Endothelial cell of umbilical vein (primary cell): ENCODE measurements around the gene TIMMDC1. TPM values are rescaled to one million over a fixed set of nuclear protein-coding genes. Genes with fewer than 3 reads are reported as not detected.
A peak's percentile ranks its signal among the peaks of the same experiment; 100 is the strongest.

ENCODE experiments used
- Bru-seq: library from RNA; stranded (reverse); fragments of 400-500 nt; gene quantifications from one replicate; lab custom pipeline; 2021; lab: Mats Ljungman, UMichigan
- BruChase-seq, 2 experiments: library from RNA; stranded (reverse); fragments of 400-500 nt; gene quantifications; one replicate each; lab custom pipeline; 2021; lab: Mats Ljungman, UMichigan
- BruUV-seq: library from RNA; stranded (reverse); fragments of 400-500 nt; replicated peaks from 2 replicates; lab custom pipeline; 2021; lab: Mats Ljungman, UMichigan
- CTCF ChIA-PET: fragments of 300-600, 350-600 bp; sonication (Branson Sonifier 250); formaldehyde crosslinking; loops from one replicate; lab custom pipeline; 2021; ENCODE audit warnings: antibody characterized with exemption, inconsistent platforms; lab: Charles Lee
- POLR2A ChIA-PET: fragments of 300-600, 350-600 bp; sonication (Branson Sonifier 250); formaldehyde crosslinking; loops from one replicate; lab custom pipeline; 2021; ENCODE audit warnings: antibody characterized with exemption, inconsistent platforms; lab: Charles Lee
- DNase-seq: peaks from one replicate; pipeline ENCODE4 v3.0.0-alpha.2; 2011; ENCODE audit warnings: low read depth, low spot score
- FAIRE-seq: peaks from 2 replicates; lab custom pipeline; 2011; peaks lifted over from hg19 to GRCh38; lab: Jason Lieb, UNC
- H2AFZ ChIP-seq: 2 replicates; pipeline ENCODE4 v1.6.0; 2012; ENCODE audit warnings: low read depth, low read length, control low read depth, inconsistent platforms
- H3K27ac ChIP-seq: 2 replicates; pipeline ENCODE4 v1.5.1; 2011; ENCODE audit warnings: low read depth, mild to moderate bottlenecking, control low read depth, low read length, moderate library complexity; ENCODE audit not compliant: insufficient read depth
- H3K27me3 ChIP-seq, 2 experiments: 2 replicates each; pipeline versions ENCODE4 v1.6.0 to v1.6.1; 2011; ENCODE audit warnings: low read length in 2 of 2, mixed read lengths in 1 of 2; ENCODE audit not compliant: control insufficient read depth in 2 of 2, insufficient read depth in 2 of 2
- H3K36me3 ChIP-seq, 2 experiments: 2 replicates in 1 of 2; 3 replicates in 1 of 2; pipeline ENCODE4 v1.5.1; 2011; ENCODE audit warnings: low read length in 2 of 2, mild to moderate bottlenecking in 1 of 2, moderate library complexity in 1 of 2; ENCODE audit not compliant: control insufficient read depth in 2 of 2, insufficient read depth in 2 of 2; ENCODE audit errors: extremely low read depth in 1 of 2
- H3K4me1 ChIP-seq: 3 replicates; pipeline ENCODE4 v1.5.1; 2011; ENCODE audit warnings: mild to moderate bottlenecking, low read length; ENCODE audit not compliant: control insufficient read depth, insufficient read depth; ENCODE audit errors: extremely low read depth
- H3K4me2 ChIP-seq: 2 replicates; pipeline ENCODE4 v1.6.1; 2011; ENCODE audit warnings: low read length, control low read depth, mixed read lengths; ENCODE audit not compliant: insufficient read depth
- H3K4me3 ChIP-seq, 3 experiments: fragments of 200-600 bp in 1 of 3; sonication (generic), shearing (Covaris generic) in 1 of 3; replicated peaks in 1 of 3; 2 replicates each; pipeline ENCODE4 v1.5.1; 2011 to 2016; ENCODE audit warnings: control low read depth in 3 of 3, low read length in 3 of 3, mild to moderate bottlenecking in 2 of 3, inconsistent platforms in 1 of 3, low read depth in 1 of 3, moderate library complexity in 1 of 3; ENCODE audit not compliant: insufficient read depth in 1 of 3
- H3K79me2 ChIP-seq: 2 replicates; pipeline ENCODE4 v1.6.0; 2012; ENCODE audit warnings: low read length, inconsistent platforms; ENCODE audit not compliant: control insufficient read depth, insufficient read depth
- H3K9ac ChIP-seq: replicated peaks from 2 replicates; pipeline ENCODE3; 2011; ENCODE audit warnings: low read length, control low read depth; ENCODE audit not compliant: insufficient read depth; ENCODE audit errors: extremely low read depth
- H3K9me1 ChIP-seq: replicated peaks from 3 replicates; pipeline ENCODE4 v1.6.0; 2011; ENCODE audit warnings: mild to moderate bottlenecking, low read length; ENCODE audit not compliant: control insufficient read depth, insufficient read depth; ENCODE audit errors: extremely low read depth
- H3K9me3 ChIP-seq: replicated peaks from 2 replicates; pipeline ENCODE4 v1.5.1; 2012; ENCODE audit warnings: low read length, inconsistent platforms; ENCODE audit not compliant: control insufficient read depth, insufficient read depth
- H4K20me1 ChIP-seq: replicated peaks from 2 replicates; pipeline ENCODE3; 2011; ENCODE audit warnings: mild to moderate bottlenecking, low read length; ENCODE audit not compliant: control insufficient read depth, insufficient read depth; ENCODE audit errors: extremely low read depth
- CTCF ChIP-seq, 2 donors: IDR thresholded peaks; 1 replicate in 1 of 2; 2 replicates in 1 of 2; pipeline ENCODE4 v1.5.1; 2011; ENCODE audit warnings: low read length in 2 of 2, mild to moderate bottlenecking in 2 of 2, moderate library complexity in 2 of 2, control low read depth in 1 of 2, inconsistent platforms in 1 of 2, low read depth in 1 of 2; ENCODE audit not compliant: insufficient read depth in 1 of 2; ENCODE audit errors: extremely low read depth in 1 of 2
- EZH2 ChIP-seq: IDR thresholded peaks from 2 replicates; pipeline ENCODE4 v1.6.1; 2012; ENCODE audit warnings: borderline replicate concordance, low read depth, mild to moderate bottlenecking, moderate library complexity, low read length, inconsistent platforms; ENCODE audit not compliant: severe bottlenecking
- FOS ChIP-seq: IDR thresholded peaks from 2 replicates; pipeline ENCODE4 v1.6.1; 2011; ENCODE audit warnings: mild to moderate bottlenecking, low read length, moderate library complexity, borderline replicate concordance; ENCODE audit not compliant: insufficient read depth
- GATA2 ChIP-seq: IDR thresholded peaks from 2 replicates; pipeline ENCODE4 v1.7.0; 2011; ENCODE audit warnings: low read depth, mild to moderate bottlenecking, moderate library complexity, mixed read lengths, low read length; ENCODE audit not compliant: insufficient read length, insufficient read depth
- JUN ChIP-seq: IDR thresholded peaks from 2 replicates; pipeline ENCODE4 v1.6.1; 2011; ENCODE audit warnings: borderline replicate concordance, low read depth; ENCODE audit not compliant: insufficient read length, insufficient read depth
- MAX ChIP-seq: IDR thresholded peaks from 2 replicates; pipeline ENCODE4 v1.6.1; 2011; ENCODE audit not compliant: insufficient read depth, insufficient read length
- MYC ChIP-seq: IDR thresholded peaks from one replicate; pipeline ENCODE4 v1.6.1; 2011; ENCODE audit warnings: mild to moderate bottlenecking, low read depth, low read length
- POLR2A ChIP-seq: IDR thresholded peaks from 2 replicates; pipeline ENCODE4 v1.6.1; 2012; ENCODE audit warnings: low read depth, mild to moderate bottlenecking, control low read depth, low read length
- POLR2AphosphoS5 ChIP-seq: IDR thresholded peaks from 2 replicates; pipeline ENCODE4 v1.6.1; 2012; ENCODE audit warnings: low read depth, mild to moderate bottlenecking, control low read depth, low read length, moderate library complexity; ENCODE audit not compliant: insufficient read depth
- dilution Hi-C: fragments of 300-500 bp; cut with MboI; formaldehyde crosslinking; loops from one replicate; pipeline ENCODE4 v1.15.0; 2019; ENCODE audit warnings: low sequenced_read_pairs; ENCODE audit not compliant: extremely low pct_ligation_motif_present
- intact Hi-C: fragments of 100-400 bp; cut with micrococcal nuclease; formaldehyde crosslinking; loops from one replicate; pipeline ENCODE4 v1.10.0; 2022
- long read RNA-seq: library from polyadenylated mRNA; stranded (forward); transcript quantifications from one replicate; pipeline ENCODE4 v2.0.0, GENCODE V29; 2021
- polyA minus RNA-seq, 3 experiments: library from RNA; depleted of rRNA, polyadenylated mRNA; stranded (reverse); fragments of >200 nt; gene quantifications; 1 replicate in 1 of 3; 2 replicates in 2 of 3; pipeline ENCODE4 v1.2.3, GENCODE V29; 2011
- polyA plus RNA-seq, 4 experiments: library from polyadenylated mRNA; depleted of rRNA in 3 of 4; stranded (reverse) in 3 of 4; unstranded in 1 of 4; fragments of >200 nt; gene quantifications; 2 replicates each; pipeline versions ENCODE4 v1.2.1 to v1.2.3, GENCODE V29; 2011 to 2012; ENCODE audit warnings: missing spikeins in 1 of 4
- total RNA-seq: library from RNA; stranded (reverse); gene quantifications from 2 replicates; pipeline ENCODE4 v1.2.3, GENCODE V29; 2021

TIMMDC1 gene, protein sequence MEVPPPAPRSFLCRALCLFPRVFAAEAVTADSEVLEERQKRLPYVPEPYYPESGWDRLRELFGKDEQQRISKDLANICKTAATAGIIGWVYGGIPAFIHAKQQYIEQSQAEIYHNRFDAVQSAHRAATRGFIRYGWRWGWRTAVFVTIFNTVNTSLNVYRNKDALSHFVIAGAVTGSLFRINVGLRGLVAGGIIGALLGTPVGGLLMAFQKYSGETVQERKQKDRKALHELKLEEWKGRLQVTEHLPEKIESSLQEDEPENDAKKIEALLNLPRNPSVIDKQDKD
- total RNA-seq = 76.2 and 80.8 TPM in 2 replicates
- 49.2 and 61.4 TPM in 2 replicates for polyA plus RNA-seq
- polyA plus RNA-seq (2011; cell fraction: cytosol; rRNA removed) = 64.3 and 65.6 TPM in 2 replicates
- polyA plus RNA-seq (2011; cell fraction: nucleus; rRNA removed) = 46.0 and 49.5 TPM in 2 replicates
- polyA plus RNA-seq (2012) = 58.5 and 60.9 TPM in 2 replicates
- polyA minus RNA-seq = 31.6 and 32.9 TPM in 2 replicates
- 23.1 TPM for polyA minus RNA-seq (2011; cell fraction: cytosol; rRNA and poly(A)+ RNA removed)
- 14.4 and 18.8 TPM in 2 replicates for polyA minus RNA-seq (2011; cell fraction: nucleus; rRNA and poly(A)+ RNA removed)
- percentile 74 among the genes with signal in this experiment for Bru-seq, nascent RNA
- BruChase-seq, experiment 1, labeled RNA remaining after a 6-hour chase = percentile 80 among the genes with signal in this experiment
- percentile 84 among the genes with signal in this experiment for BruChase-seq, experiment 2, labeled RNA remaining after a 2-hour chase
- long read RNA-seq, transcript TIMMDC1-208 (7 exons, 2,394 nt) = major isoform, 109 of 141 reads
- long read RNA-seq, partial matches to known transcripts = 9 of 141 reads
- long read RNA-seq, other reads (novel, unspliced or antisense) = 20 of 141 reads

- Histone ChIP-seq H3K27me3 (no peaks in the 10 kb centered on the region), H3K4me2 (peak within 1 kb of the TSS; percentile 80), H3K4me1 (peaks cover 26% of the 10 kb centered on the region), H3K27ac (peak within 1 kb of the TSS; percentile 80), H3K4me3 (peak within 1 kb of the TSS; percentile 82 to 85 (median 83)), H3K9me3 (no peaks in the 10 kb centered on the region), H3K79me2 (peaks cover 15% of the 10 kb centered on the region), H3K9ac (peak within 1 kb of the TSS; percentile 83), H2AFZ (peak within 1 kb of the TSS; percentile 78), H3K36me3 (peaks cover 0 to under 1% of the 10 kb centered on the region in 2 experiments), H4K20me1 (no peaks in the 10 kb centered on the region), H3K9me1 (no peaks in the 10 kb centered on the region)
- CTCF ChIA-PET = interaction anchor here (0.6 to 1.5 kb wide), 8 partner anchors 10 to 932 kb away, joined by 3 to 5 read pairs (median 3); no protein-coding TSS in a partner anchor
- BruUV-seq = TSS peak; percentile 75
- DNase-seq (peak; percentile 97), FAIRE-seq (peak; percentile 92)
- TF ChIP-seq POLR2A (peak; percentile 86), CTCF (IDR thresholded peaks at IDR 0.05; ENCODE audit: extremely low read depth in 1 of 2, insufficient read depth in 1 of 2, low read depth in 1 of 2, low read length in 2 of 2) (no peak), FOS (no peak), EZH2 (no peak), MAX (peak; percentile 65), JUN (peak; percentile 2), MYC (peak; percentile 49), POLR2AphosphoS5 (peak; percentile 90), GATA2 (no peak)
- POLR2A ChIA-PET = interaction anchor here (0.7 to 2.1 kb wide), 3 partner anchors 28 to 36 kb away, joined by 3 to 11 read pairs (median 3); partner anchors contain the start of gene TMEM39A
- dilution Hi-C loops = no loop called here
- intact Hi-C loops = loop anchor here (1.0 to 2.0 kb wide), 4 partner anchors 29 to 220 kb away; partner anchors contain the start of genes COX17 and TMEM39A
These were observed at the start of gene TIMMDC1 for GRCh38 chr3:119498186-119499011. Gene TIMMDC1 (plus strand): TSS chr3:119498547. CDS start chr3:119498734, 187 bp downstream.
